Activated T-helper 17 cell treated with anti-CD3 and anti-CD28 coated beads, Interleukin-2, amount 50 U/mL, for 72 hours (primary cell): Measurements from ENCODE around the gene SLAMF6. TPM values are rescaled to one million over a fixed set of nuclear protein-coding genes. Genes with fewer than 3 reads are reported as not detected.
A peak's percentile ranks its signal among the peaks of the same experiment; 100 is the strongest.
"Not testable (repeated sequence)": the region's sequence is repeated elsewhere in the genome, so short reads cannot be mapped to it uniquely, and the experiment has no call there.

ENCODE experiments used
- ATAC-seq: fragments of 150-1000 bp; cut with Tn5 transposase; replicated peaks from 2 replicates; pipeline ENCODE4 v1.10.0; 2021; ENCODE audit warnings: mild to moderate bottlenecking, moderate library complexity
- H3K27ac Mint-ChIP-seq: one replicate; pipeline ENCODE4 v1.8.0; 2022; ENCODE audit warnings: mixed read lengths
- H3K27me3 Mint-ChIP-seq: one replicate; pipeline ENCODE4 v1.8.0; 2022; ENCODE audit warnings: mixed read lengths
- H3K36me3 Mint-ChIP-seq: one replicate; pipeline ENCODE4 v1.8.0; 2022; ENCODE audit warnings: low read depth, mild to moderate bottlenecking, mixed read lengths
- H3K4me1 Mint-ChIP-seq: one replicate; pipeline ENCODE4 v1.8.0; 2022; ENCODE audit warnings: mixed read lengths
- H3K4me3 Mint-ChIP-seq: one replicate; pipeline ENCODE4 v1.8.0; 2022; ENCODE audit warnings: mild to moderate bottlenecking, mixed read lengths
- H3K9me3 Mint-ChIP-seq: one replicate; pipeline ENCODE4 v1.8.0; 2022; ENCODE audit warnings: mixed read lengths
- total RNA-seq, 2 donors: library from RNA; stranded (reverse); gene quantifications; one replicate each; pipeline ENCODE4 v1.2.3, GENCODE V29; 2022

SLAMF6 gene
- total RNA-seq, 2 donors from 2014 or later: 17.4 to 28.6 TPM

- Mint-ChIP-seq H3K27ac (peak overlapping the region; percentile 48), H3K27me3 (no peaks in the 10 kb centered on the region), H3K4me3 (peak overlapping the region; percentile 38), H3K36me3 (peaks cover 84% of the 10 kb centered on the region), H3K9me3 (peaks cover 23% of the 10 kb centered on the region), H3K4me1 (peaks cover 40% of the 10 kb centered on the region)
- ATAC-seq: no peak
These were observed 18.4 kb downstream of the SLAMF6 start for GRCh38 chr1:160504651-160505050.

- Mint-ChIP-seq H3K36me3 (peaks cover 84% of the 10 kb centered on the region), H3K4me3 (no peak overlapping the region), H3K27ac (peak overlapping the region; percentile 48), H3K27me3 (no peaks in the 10 kb centered on the region), H3K9me3 (peaks cover 19% of the 10 kb centered on the region), H3K4me1 (peaks cover 51% of the 10 kb centered on the region)
- no peak for ATAC-seq
These were observed 20.0 kb downstream of the SLAMF6 start for GRCh38 chr1:160503087-160503486.

GRCh38 chr1:160500321-160500990 lies 22.6 kb downstream of the SLAMF6 start:
- ATAC-seq: no peak
- Mint-ChIP-seq H3K4me1 (peaks cover 60% of the 10 kb centered on the region), H3K36me3 (peaks cover 67% of the 10 kb centered on the region), H3K4me3 (no peak overlapping the region), H3K27ac (no peak overlapping the region), H3K27me3 (no peaks in the 10 kb centered on the region), H3K9me3 (no peaks in the 10 kb centered on the region)

GRCh38 chr1:160499631-160500030 lies 23.4 kb downstream of the SLAMF6 start:
- no peak for ATAC-seq
- Mint-ChIP-seq H3K27me3 (no peaks in the 10 kb centered on the region), H3K27ac (no peak overlapping the region), H3K36me3 (peaks cover 59% of the 10 kb centered on the region), H3K9me3 (no peaks in the 10 kb centered on the region), H3K4me1 (peaks cover 57% of the 10 kb centered on the region), H3K4me3 (no peak overlapping the region)

- peaks cover 47% of the 10 kb centered on the region for H3K36me3 Mint-ChIP-seq
- H3K27ac Mint-ChIP-seq: not testable (repeated sequence)
These were observed 24.6 kb downstream of the SLAMF6 start for GRCh38 chr1:160498301-160499065.

GRCh38 chr1:160496334-160496733 lies 26.7 kb downstream of the SLAMF6 start:
- Mint-ChIP-seq H3K4me3 (peak overlapping the region; percentile 60), H3K4me1 (peaks cover 28% of the 10 kb centered on the region), H3K27ac (peak overlapping the region; percentile 71), H3K36me3 (peaks cover 28% of the 10 kb centered on the region), H3K27me3 (no peaks in the 10 kb centered on the region), H3K9me3 (no peaks in the 10 kb centered on the region)
- ATAC-seq: peak; percentile 91

More at GRCh38 chr1:160498301-160499065, 24.6 kb downstream of the SLAMF6 start:
- Mint-ChIP-seq H3K4me1 (peaks cover 46% of the 10 kb centered on the region), H3K4me3 (peak overlapping the region; percentile 19)
- H3K27me3 Mint-ChIP-seq, H3K9me3 Mint-ChIP-seq, ATAC-seq: not testable (repeated sequence)

GRCh38 chr1:160494620-160495019 lies 28.4 kb downstream of the SLAMF6 start:
- Mint-ChIP-seq H3K27ac (no peak overlapping the region), H3K4me3 (no peak overlapping the region), H3K27me3 (no peaks in the 10 kb centered on the region), H3K9me3 (no peaks in the 10 kb centered on the region), H3K36me3 (peaks cover 25% of the 10 kb centered on the region), H3K4me1 (peaks cover 30% of the 10 kb centered on the region)
- no peak for ATAC-seq

- Mint-ChIP-seq H3K4me3 (no peak overlapping the region), H3K4me1 (peaks cover 18% of the 10 kb centered on the region), H3K27me3 (no peaks in the 10 kb centered on the region), H3K27ac (no peak overlapping the region), H3K9me3 (no peaks in the 10 kb centered on the region), H3K36me3 (peaks cover 5% of the 10 kb centered on the region)
- ATAC-seq: peak; percentile 33
These were observed 30.4 kb downstream of the SLAMF6 start for GRCh38 chr1:160492617-160493016.

- Mint-ChIP-seq H3K4me1 (peaks cover 14% of the 10 kb centered on the region), H3K4me3 (no peak overlapping the region), H3K36me3 (no peaks in the 10 kb centered on the region), H3K9me3 (no peaks in the 10 kb centered on the region), H3K27ac (no peak overlapping the region), H3K27me3 (no peaks in the 10 kb centered on the region)
- ATAC-seq: no peak
These were observed 31.1 kb downstream of the SLAMF6 start for GRCh38 chr1:160491981-160492380.

GRCh38 chr1:160491017-160491416 lies 32.0 kb downstream of the SLAMF6 start:
- no peaks in the 10 kb centered on the region for H3K9me3 Mint-ChIP-seq
- ATAC-seq: no peak
- no peak overlapping the region for H3K4me3 Mint-ChIP-seq
- peak overlapping the region; percentile 51 for H3K27ac Mint-ChIP-seq
- H3K4me1 Mint-ChIP-seq: peaks cover 14% of the 10 kb centered on the region
- no peaks in the 10 kb centered on the region for H3K27me3 Mint-ChIP-seq
- H3K36me3 Mint-ChIP-seq: no peaks in the 10 kb centered on the region

GRCh38 chr1:160489513-160490261 lies 33.4 kb downstream of the SLAMF6 start:
- no peak overlapping the region for H3K4me3 Mint-ChIP-seq
- H3K4me1 Mint-ChIP-seq: peaks cover 14% of the 10 kb centered on the region
- peak overlapping the region; percentile 51 for H3K27ac Mint-ChIP-seq
- peaks cover 3% of the 10 kb centered on the region for H3K9me3 Mint-ChIP-seq
- no peaks in the 10 kb centered on the region for H3K27me3 Mint-ChIP-seq
- ATAC-seq: no peak
- no peaks in the 10 kb centered on the region for H3K36me3 Mint-ChIP-seq

- no peaks in the 10 kb centered on the region for H3K36me3 Mint-ChIP-seq
- peak overlapping the region; percentile 10 for H3K27ac Mint-ChIP-seq
- no peaks in the 10 kb centered on the region for H3K27me3 Mint-ChIP-seq
These were observed 34.6 kb downstream of the SLAMF6 start for GRCh38 chr1:160488347-160489058.

GRCh38 chr1:160486453-160486852 lies 36.6 kb downstream of the SLAMF6 start:
- no peak overlapping the region for H3K4me3 Mint-ChIP-seq
- H3K27me3 Mint-ChIP-seq: no peaks in the 10 kb centered on the region
- no peaks in the 10 kb centered on the region for H3K36me3 Mint-ChIP-seq
- peaks cover 27% of the 10 kb centered on the region for H3K4me1 Mint-ChIP-seq
- H3K9me3 Mint-ChIP-seq: peaks cover 3% of the 10 kb centered on the region
- no peak for ATAC-seq
- H3K27ac Mint-ChIP-seq: peak overlapping the region; percentile 20

More at GRCh38 chr1:160488347-160489058, 34.6 kb downstream of the SLAMF6 start:
- Mint-ChIP-seq H3K4me1 (peaks cover 17% of the 10 kb centered on the region), H3K9me3 (peaks cover 3% of the 10 kb centered on the region), H3K4me3 (no peak overlapping the region)
- ATAC-seq: no peak
